ACC112 (cell line): Measurements from ENCODE around the gene ADAM10.

Experiments
- H2AFZ ChIP-seq: fragments of 200-600 bp; sonication (generic); one replicate; pipeline ENCODE4 v1.6.0; 2017; ENCODE audit warnings: antibody characterized with exemption, low read length; ENCODE audit not compliant: unreplicated experiment
- H3K27ac ChIP-seq: fragments of 200-600 bp; sonication (generic); 2 replicates; pipeline ENCODE4 v1.5.1; 2014; ENCODE audit warnings: low read depth, mild to moderate bottlenecking, antibody characterized with exemption, low read length, moderate library complexity
- H3K27me3 ChIP-seq: fragments of 200-600 bp; sonication (generic); 2 replicates; pipeline ENCODE4 v1.6.1; 2014; ENCODE audit warnings: mild to moderate bottlenecking, antibody characterized with exemption, low read length, moderate library complexity, mixed read lengths; ENCODE audit not compliant: insufficient read depth
- H3K36me3 ChIP-seq: fragments of 200-600 bp; sonication (generic); 2 replicates; pipeline ENCODE4 v1.6.1; 2016; ENCODE audit warnings: mild to moderate bottlenecking, antibody characterized with exemption, low read length, moderate library complexity, mixed read lengths; ENCODE audit not compliant: insufficient read depth
- H3K4me1 ChIP-seq: fragments of 200-600 bp; sonication (generic); one replicate; pipeline ENCODE4 v1.6.1; 2016; ENCODE audit warnings: low read length, mixed read lengths; ENCODE audit not compliant: insufficient read depth, unreplicated experiment, control insufficient read depth
- H3K4me3 ChIP-seq: fragments of 200-600 bp; sonication (generic); 2 replicates; pipeline ENCODE4 v1.5.1; 2014; ENCODE audit warnings: mild to moderate bottlenecking, low read depth, low read length
- H3K79me2 ChIP-seq: fragments of 200-600 bp; sonication (generic); one replicate; pipeline ENCODE4 v1.6.0; 2016; ENCODE audit warnings: low read length; ENCODE audit not compliant: control insufficient read depth, unreplicated experiment, insufficient read depth

The ADAM10 gene

DNA sequence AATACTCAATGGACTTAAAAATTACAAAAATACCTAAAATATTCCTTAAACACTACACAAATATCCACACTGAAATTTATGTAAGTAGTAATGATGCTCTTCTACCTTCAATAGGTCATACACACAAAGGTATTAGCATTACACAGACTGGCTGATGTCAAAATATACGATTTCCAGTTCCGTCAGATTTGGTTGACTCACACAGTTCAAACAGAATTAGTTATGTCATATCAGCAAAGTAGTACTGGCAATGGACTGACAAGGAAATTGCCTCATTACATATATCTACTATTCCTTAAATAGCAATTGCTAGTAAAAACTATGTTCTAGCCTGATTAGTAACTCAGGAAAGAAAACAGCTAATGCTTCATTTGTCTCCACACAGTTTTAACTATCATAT is 70.8 kb downstream of the ADAM10 start:
- no peak overlapping the region for H2AFZ ChIP-seq
- peaks cover 6% of the 10 kb centered on the region for H3K79me2 ChIP-seq
- H3K36me3 ChIP-seq = 0 out of 2 replicates have a peak, but pooled peaks cover 3% of the 10 kb centered on the region

DNA sequence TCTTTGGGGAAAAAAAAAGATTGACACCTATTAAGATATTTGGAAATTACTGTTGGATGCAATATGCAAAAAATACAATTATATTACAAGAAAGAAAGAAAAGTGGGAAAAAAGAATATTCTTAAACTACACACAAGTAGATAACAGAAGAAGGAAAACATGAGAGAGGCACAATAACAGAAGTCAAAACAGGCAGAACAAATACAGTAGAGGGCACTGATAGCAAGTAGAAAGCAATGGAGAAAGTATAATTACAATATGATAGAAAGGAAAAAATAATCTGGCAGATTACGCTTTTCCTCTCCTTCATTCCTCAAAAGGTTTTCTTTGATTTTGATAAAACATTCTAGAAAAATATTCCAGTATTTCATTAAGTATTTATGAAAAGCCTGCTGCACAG is 72.1 kb downstream of the ADAM10 start:
- Histone ChIP-seq H3K4me1 (peaks cover 10% of the 10 kb centered on the region), H3K27me3 (no peaks in the 10 kb centered on the region), H2AFZ (no peak overlapping the region), H3K27ac (no peak overlapping the region), H3K79me2 (peaks cover 3% of the 10 kb centered on the region), H3K36me3 (0 out of 2 replicates have a peak, but pooled peaks cover 3% of the 10 kb centered on the region), H3K4me3 (no peak overlapping the region)

More for the DNA sequence above, 70.8 kb downstream of the ADAM10 start:
- Histone ChIP-seq H3K4me3 (no peak overlapping the region), H3K4me1 (peaks cover 10% of the 10 kb centered on the region), H3K27me3 (no peaks in the 10 kb centered on the region), H3K27ac (no peak overlapping the region)

GRCh38 chr15:58676766-58677165 is 72.7 kb downstream of the ADAM10 start:
- H3K4me3 ChIP-seq = no peak overlapping the region
- peaks cover 8% of the 10 kb centered on the region for H3K4me1 ChIP-seq
- H3K79me2 ChIP-seq = peaks cover 2% of the 10 kb centered on the region
- no peaks in the 10 kb centered on the region for H3K27me3 ChIP-seq
- H2AFZ ChIP-seq = no peak overlapping the region
- H3K27ac ChIP-seq = no peak overlapping the region
- H3K36me3 ChIP-seq = 0 out of 2 replicates have a peak, but pooled peaks cover 3% of the 10 kb centered on the region

DNA sequence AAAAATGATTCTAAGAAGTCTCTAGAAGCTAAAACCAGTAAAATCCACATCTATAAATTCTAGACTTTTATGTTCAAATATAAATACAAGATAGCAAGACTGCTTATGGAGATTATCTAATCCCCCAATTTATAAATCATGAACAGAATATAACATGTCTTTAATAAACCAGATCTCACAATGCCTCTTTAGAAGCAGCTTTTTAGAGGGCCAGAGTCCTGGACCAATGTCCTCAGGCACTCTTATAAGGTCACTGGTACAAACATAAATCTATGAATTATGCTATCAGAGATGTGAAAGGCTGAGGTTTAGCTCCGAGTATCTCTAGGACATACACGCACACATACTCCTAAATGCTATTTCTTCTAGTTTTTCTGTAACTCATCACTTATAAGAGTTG is 78.3 kb downstream of the ADAM10 start:
- H3K27me3 ChIP-seq = no peaks in the 10 kb centered on the region
- no peak overlapping the region for H3K27ac ChIP-seq
- H3K36me3 ChIP-seq = no peaks in the 10 kb centered on the region
- H3K4me1 ChIP-seq = peaks cover 18% of the 10 kb centered on the region
- peaks cover 5% of the 10 kb centered on the region for H3K79me2 ChIP-seq
- H3K4me3 ChIP-seq = no peak overlapping the region
- H2AFZ ChIP-seq = no peak overlapping the region

DNA sequence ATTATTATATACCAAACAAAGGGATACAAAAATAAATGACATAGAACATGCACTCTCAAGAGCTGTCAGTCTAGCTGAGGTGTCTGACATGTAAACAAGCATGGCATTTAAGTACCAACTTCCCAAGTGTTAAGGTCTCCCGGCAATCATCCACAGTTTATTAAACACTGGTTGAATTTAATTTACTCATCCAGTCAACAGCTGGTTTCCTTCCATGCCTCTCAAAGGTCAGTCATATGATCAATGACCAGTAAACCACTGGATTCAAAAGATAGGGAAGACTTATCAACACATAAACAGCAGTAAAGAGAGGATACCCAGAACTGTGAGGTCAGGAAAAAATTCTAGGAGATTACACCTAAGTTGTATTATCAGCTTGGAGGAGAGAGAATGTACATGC is 80.4 kb downstream of the ADAM10 start:
- H3K4me1 ChIP-seq = peaks cover 18% of the 10 kb centered on the region
- H2AFZ ChIP-seq = no peak overlapping the region
- no peak overlapping the region for H3K27ac ChIP-seq

DNA sequence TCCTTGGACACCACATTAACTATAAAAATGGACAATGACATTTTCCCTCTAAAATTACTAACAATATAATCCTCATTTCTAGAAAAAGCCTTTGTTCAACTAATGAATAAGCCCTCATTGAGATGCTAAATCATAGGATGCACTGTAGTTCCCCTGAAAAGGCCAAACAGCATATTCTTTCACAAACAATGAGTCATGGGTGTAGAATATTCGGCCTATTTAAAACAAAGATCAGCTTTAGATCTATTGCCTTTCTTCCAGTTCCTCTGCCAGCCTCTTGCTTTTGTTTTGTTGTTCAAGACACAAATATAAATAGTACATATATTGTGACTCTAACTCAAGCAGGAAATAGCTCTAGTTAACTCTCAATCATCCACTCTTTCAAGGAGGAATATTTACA is 82.5 kb downstream of the ADAM10 start:
- no peak overlapping the region for H2AFZ ChIP-seq
- H3K4me1 ChIP-seq = peaks cover 18% of the 10 kb centered on the region
- H3K79me2 ChIP-seq = peaks cover 10% of the 10 kb centered on the region
- no peak overlapping the region for H3K4me3 ChIP-seq
- no peaks in the 10 kb centered on the region for H3K27me3 ChIP-seq
- no peak overlapping the region for H3K27ac ChIP-seq
- peaks cover 24% of the 10 kb centered on the region for H3K36me3 ChIP-seq

More for the DNA sequence above, 80.4 kb downstream of the ADAM10 start:
- Histone ChIP-seq H3K79me2 (peaks cover 10% of the 10 kb centered on the region), H3K4me3 (no peak overlapping the region), H3K36me3 (peaks cover 17% of the 10 kb centered on the region), H3K27me3 (no peaks in the 10 kb centered on the region)

- Histone ChIP-seq H3K27ac (no peak overlapping the region), H3K4me1 (peaks cover 18% of the 10 kb centered on the region), H3K36me3 (peaks cover 33% of the 10 kb centered on the region), H3K4me3 (no peak overlapping the region), H3K27me3 (no peaks in the 10 kb centered on the region), H2AFZ (no peak overlapping the region), H3K79me2 (peaks cover 10% of the 10 kb centered on the region)
Observed at GRCh38 chr15:58665672-58666071, 83.8 kb downstream of the ADAM10 start.

DNA sequence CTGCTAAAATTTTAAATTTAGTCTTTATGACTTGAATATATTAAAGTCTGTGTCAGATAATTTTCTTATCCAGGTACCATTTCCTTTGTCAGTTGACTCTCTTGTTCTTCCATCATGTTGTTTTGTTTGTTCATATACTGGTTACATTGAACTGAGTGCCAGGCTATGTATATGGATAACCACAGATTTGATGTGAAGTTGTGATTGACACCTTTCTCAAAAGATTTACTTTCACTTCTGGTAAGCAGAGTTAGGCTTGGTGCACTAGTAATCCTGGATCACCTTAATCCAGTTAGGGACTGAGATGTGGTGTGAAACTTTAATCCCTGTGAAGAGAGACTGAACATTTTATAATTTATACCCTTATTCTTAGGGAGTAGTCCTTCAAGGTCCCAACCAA is 99.4 kb downstream of the ADAM10 start:
- Histone ChIP-seq H2AFZ (no peak overlapping the region), H3K4me3 (no peak overlapping the region), H3K27me3 (no peaks in the 10 kb centered on the region), H3K27ac (no peak overlapping the region), H3K36me3 (peaks cover 16% of the 10 kb centered on the region), H3K79me2 (no peaks in the 10 kb centered on the region), H3K4me1 (no peaks in the 10 kb centered on the region)

DNA sequence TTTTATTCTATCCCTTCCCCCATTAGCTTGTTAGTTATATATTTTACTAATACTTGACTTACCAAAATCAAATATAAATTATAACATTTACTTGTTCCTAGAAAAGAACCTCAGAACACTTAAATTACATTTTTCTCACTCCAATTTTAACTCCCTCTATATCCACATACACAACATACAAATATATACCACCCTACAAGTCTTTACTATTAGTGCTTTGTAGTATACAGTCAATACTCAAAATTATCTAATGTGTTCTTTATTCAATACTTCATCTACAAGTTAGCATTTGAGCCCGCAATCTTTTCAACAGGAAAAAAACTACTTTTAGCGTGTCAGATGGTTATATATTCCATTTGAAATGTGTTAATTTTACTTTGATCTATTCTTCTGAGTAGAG is 100.3 kb downstream of the ADAM10 start:
- Histone ChIP-seq H3K36me3 (peaks cover 10% of the 10 kb centered on the region; the same call in 1 of the 2 replicates), H3K27me3 (no peaks in the 10 kb centered on the region), H3K27ac (no peak overlapping the region), H2AFZ (no peak overlapping the region), H3K4me1 (no peaks in the 10 kb centered on the region), H3K79me2 (no peaks in the 10 kb centered on the region), H3K4me3 (no peak overlapping the region)

DNA sequence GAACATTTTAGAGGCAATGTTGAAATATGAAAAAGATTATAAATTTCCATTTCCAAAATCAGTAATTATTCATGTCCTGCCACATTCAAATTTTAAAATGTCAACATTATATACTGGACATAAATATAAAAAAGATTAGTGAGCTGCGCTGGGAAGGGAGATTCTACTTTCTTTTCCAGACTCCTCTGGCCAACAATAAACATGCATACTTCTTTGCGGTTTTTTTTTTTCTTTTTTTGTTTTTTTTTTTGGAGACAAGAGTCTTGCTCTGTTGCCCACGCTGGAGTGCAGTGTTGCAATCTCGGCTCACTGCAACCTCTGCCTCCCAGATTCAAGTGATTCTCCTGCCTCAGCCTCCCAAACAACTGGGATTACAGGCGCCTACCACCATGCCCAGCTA is 105.5 kb downstream of the ADAM10 start:
- H3K36me3 ChIP-seq = peaks cover 15% of the 10 kb centered on the region
- no peaks in the 10 kb centered on the region for H3K4me1 ChIP-seq

DNA sequence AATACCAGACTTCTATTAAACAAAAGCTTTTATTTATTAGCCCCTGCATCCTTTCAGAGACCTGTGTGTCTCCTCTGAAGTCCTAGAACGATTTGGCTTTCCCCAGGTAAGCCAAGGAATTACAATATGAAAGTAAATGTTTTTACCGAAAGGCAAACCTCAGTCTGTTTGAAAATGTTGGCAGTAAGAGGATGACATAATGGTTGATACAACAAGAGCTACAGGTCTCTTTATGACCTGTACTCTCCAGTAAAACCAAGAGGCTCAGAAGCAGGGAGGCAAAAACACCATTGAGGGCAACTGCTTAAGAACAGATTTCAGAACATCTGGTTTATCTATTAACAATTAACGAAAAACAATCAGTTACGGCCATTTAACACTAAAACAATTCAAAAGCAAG is 107.8 kb downstream of the ADAM10 start:
- no peak overlapping the region for H3K27ac ChIP-seq
- no peaks in the 10 kb centered on the region for H3K4me1 ChIP-seq
- peaks cover 15% of the 10 kb centered on the region for H3K36me3 ChIP-seq

More for the DNA sequence above, 105.5 kb downstream of the ADAM10 start:
- Histone ChIP-seq H2AFZ (no peak overlapping the region), H3K79me2 (no peaks in the 10 kb centered on the region), H3K27me3 (no peaks in the 10 kb centered on the region), H3K4me3 (no peak overlapping the region), H3K27ac (no peak overlapping the region)

More for the DNA sequence above, 107.8 kb downstream of the ADAM10 start:
- H3K27me3 ChIP-seq = no peaks in the 10 kb centered on the region
- no peak overlapping the region for H3K4me3 ChIP-seq
- H3K79me2 ChIP-seq = no peaks in the 10 kb centered on the region
- H2AFZ ChIP-seq = no peak overlapping the region
